ENCODE measurements around the gene PCSK9.

GRCh38 chr1:55054396-55054795, 15.0 kb downstream of the PCSK9 start:
- TF ChIP-seq ZNF468 (CRISPR knock-in tag; IDR thresholded peaks at IDR 0.05) (no peak), CTCF (CRISPR knock-in tag; IDR thresholded peaks at IDR 0.05) (no peak), SMYD3 (CRISPR knock-in tag; IDR thresholded peaks at IDR 0.05) (no peak), HNF4A (CRISPR knock-in tag; IDR thresholded peaks at IDR 0.05) (no peak), ATF7-NPFF (CRISPR knock-in tag; IDR thresholded peaks at IDR 0.05; ENCODE audit: low read depth) (no peak), RAD21 (CRISPR knock-in tag; IDR thresholded peaks at IDR 0.05) (no peak), YY1 (IDR thresholded peaks at IDR 0.05; ENCODE audit: insufficient read depth, insufficient replicate concordance, low read depth, low read length) (no peak), ZNF558 (CRISPR knock-in tag; IDR thresholded peaks at IDR 0.05; ENCODE audit: borderline replicate concordance) (no peak), POLR2AphosphoS5 (IDR thresholded peaks at IDR 0.05; ENCODE audit: low read depth, low read length) (no peak), PHF21A (CRISPR knock-in tag; IDR thresholded peaks at IDR 0.05) (no peak), TBP (CRISPR knock-in tag; IDR thresholded peaks at IDR 0.05) (no peak)
